ENCODE results near the gene LCE2C.
"Not testable (repeated sequence)": the region's sequence is repeated elsewhere in the genome, so short reads cannot be mapped to it uniquely, and the experiment has no call there.

LCE2C gene, protein sequence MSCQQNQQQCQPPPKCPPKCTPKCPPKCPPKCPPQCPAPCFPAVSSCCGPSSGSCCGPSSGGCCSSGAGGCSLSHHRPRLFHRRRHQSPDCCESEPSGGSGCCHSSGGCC

GRCh38 chr1:152674983-152675382 is at the start of gene LCE2C:
TSS of gene LCE2C (plus strand) at chr1:152675279. CDS start at chr1:152676016, 737 bp downstream.
- DNase-seq: not testable (repeated sequence)

GRCh38 chr1:152626744-152627143 is 48.3 kb upstream of the LCE2C start:
- no peak for DNase-seq

DNA sequence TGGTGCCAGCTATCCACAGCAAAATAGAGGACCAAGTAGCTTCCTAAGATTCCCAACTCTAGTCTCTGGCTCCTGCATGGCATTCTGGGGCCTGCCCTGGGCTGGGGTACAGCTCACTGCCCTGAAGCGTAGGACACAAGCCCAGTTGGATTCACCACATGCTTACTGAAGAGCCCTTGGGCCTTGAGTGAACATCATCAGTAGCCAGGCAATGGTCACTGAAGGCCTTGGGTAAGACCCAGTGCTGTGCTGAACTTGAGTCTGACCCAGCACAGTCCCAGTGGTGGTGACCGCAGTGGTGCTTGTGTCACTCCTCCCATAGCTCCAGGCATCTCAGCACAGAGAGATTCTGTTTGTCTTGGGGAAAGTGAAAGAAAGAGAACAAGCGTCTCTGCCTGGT is 44.5 kb upstream of the LCE2C start:
- DNase-seq: no peak

DNA sequence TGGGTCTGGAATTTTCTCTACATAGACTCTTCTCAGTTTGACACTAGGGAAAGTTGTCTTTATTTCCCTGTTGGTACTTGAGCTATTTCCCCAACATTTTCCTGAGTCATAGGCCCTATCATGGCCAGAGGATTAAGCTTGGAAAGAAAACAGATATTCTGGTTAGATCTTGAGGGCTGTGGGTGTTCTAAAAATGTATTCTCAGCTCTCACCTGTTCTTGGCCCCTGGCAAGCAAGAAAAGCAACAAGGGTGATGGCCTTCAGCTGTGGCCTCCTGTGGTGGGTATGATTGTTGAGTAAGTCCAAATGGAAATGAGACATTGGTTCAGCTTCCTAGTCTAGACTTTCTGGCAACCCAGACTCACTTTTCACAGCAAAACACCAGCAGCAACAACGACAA is 34.7 kb upstream of the LCE2C start:
- no peak for DNase-seq

DNA sequence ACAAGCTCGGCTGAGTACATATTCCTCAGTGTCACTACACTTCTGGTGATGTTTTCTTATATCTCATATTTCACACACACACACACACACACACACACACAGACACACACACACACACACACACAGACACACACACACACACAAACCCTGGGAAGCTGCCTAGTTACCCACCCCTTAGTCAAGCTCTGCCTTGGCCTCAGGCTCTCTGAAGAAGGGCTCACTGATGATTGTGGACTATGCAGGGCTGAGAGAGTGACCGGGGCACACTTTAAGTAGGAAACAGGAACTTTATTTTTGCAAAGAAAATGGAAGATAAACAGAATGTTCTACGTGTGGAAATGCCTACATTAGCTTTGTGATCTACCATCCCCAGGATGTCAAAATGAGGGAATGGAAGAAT is 31.1 kb upstream of the LCE2C start:
- no peak for DNase-seq

DNA sequence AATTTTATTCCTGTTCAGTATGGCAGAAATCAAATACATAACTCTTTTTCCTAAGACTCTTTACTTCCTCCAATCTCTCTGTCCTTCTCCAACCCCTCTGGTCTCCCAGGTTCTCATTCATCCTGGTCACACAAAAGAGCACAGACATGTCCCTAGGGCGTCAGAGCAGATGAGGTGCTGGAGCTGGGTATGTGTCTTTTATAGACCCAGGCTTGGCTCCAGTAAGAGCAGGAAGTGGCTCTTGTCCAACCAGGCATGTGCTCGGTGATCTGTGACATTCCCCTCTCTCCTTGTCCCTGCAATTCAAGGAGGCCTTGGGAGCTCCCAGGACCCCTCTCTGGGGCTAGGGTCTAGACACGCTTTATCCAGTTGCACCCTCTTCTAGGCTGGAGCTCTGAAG is 29.9 kb upstream of the LCE2C start:
- DNase-seq: no peak

GRCh38 chr1:152646656-152647055 is 28.4 kb upstream of the LCE2C start:
- no peak for DNase-seq

- peak; percentile 71 to 83 (median 78) for DNase-seq
These were observed 21.0 kb upstream of the LCE2C start for GRCh38 chr1:152654110-152654509.

DNA sequence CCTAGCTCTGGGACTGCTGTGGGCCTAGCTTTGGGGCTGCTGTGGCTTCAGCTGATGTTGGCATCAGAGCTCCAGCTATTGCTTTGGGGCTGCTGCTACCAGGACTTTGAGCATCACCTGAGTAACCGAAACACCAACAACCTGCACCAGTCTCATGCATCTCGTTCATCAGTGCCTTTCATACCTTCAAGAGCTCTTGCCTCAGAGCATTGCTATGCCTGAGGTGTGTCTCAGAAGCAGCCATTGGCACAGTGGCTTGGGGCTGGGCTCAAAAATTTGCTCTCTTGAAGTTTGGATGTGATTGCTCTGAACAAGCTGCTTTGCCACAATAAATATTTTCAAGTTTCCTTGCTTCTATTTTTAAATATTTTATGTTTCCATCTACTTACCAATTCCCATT is 18.6 kb upstream of the LCE2C start:
- no peak for DNase-seq

DNA sequence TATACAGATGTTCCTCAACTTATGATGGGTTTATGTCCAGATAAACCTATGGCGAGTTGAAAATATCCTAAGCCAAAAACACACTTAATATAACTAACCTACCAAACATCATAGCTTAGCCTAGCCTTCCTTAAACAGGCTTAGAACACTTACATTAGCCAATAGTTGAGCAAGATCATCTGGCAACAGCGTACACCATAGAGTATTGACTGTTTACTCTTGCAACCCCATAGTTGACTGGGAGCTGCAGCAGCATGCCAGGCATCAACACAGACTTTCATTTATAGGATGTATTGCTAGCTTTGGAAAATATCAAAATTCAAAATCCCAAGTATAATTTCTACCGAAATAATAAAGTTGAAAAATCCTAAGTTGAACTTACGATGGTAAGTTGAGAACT is 17.4 kb upstream of the LCE2C start:
- no peak for DNase-seq

- no peak for DNase-seq
These were observed 16.4 kb upstream of the LCE2C start for GRCh38 chr1:152658649-152659048.

DNA sequence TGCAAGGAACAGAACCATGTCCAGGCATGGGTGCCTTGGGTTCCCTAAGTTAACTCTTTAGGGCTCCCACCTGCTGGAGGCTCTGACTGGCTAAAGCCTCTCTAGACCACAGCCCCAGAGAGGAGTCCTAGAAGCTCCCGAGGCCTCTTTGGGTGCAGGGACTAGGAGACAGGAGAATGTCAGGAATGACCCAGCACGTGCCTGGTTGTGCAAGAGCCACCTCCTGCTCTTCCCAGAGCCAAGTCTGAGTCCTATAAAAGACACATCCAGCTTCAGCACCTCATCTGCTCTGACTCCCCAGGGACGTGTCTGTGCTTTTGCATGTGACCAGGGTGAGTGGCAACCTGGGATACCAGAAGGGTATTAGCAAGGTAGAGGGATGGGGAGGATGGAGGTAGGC is 12.0 kb upstream of the LCE2C start, which contains the start of gene LCE2D:
Gene LCE2D (plus strand): TSS at position 283 of the 400 bp plus-strand sequence. CDS start 726 bp downstream, outside the sequence.
- no peak for DNase-seq

DNA sequence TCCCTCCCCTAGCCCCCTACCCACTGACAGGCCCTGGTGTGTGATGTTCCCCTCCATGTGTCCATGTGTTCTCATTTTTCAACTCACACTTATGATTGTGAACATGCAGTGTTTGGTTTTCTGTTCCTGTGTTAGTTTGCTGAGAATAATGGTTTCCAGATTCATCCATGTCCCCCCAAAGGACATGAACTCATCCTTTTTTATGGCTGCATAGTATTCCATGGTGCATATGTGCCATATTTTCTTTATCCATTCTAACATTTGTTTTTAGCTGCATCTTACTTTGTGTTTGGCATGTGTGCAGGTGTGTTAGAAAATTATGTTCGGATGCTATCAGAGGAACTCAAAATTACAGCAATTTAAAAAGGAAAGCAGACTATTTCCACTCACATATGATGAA is 8.9 kb upstream of the LCE2C start:
- DNase-seq: not testable (repeated sequence)

DNA sequence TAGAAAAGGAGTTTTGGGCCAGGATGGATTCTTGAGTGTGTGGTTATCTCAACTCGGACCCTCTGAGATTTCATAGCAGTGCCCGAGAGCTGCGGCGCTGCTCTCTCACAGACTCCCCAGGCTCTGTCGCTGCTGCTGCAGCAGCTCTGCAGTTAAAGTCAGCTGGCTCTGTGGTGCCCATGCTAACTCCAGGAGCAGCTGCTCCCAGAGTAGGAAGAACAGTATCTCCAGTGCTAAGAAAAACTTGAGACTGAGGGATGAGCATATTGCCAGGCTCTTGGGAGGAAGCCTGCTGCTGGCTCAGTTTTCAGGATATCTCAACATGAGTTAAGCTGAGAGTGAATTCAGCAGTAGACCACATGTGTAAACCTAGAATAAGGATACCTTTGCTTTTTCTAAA is 7.4 kb upstream of the LCE2C start:
- no peak for DNase-seq

DNA sequence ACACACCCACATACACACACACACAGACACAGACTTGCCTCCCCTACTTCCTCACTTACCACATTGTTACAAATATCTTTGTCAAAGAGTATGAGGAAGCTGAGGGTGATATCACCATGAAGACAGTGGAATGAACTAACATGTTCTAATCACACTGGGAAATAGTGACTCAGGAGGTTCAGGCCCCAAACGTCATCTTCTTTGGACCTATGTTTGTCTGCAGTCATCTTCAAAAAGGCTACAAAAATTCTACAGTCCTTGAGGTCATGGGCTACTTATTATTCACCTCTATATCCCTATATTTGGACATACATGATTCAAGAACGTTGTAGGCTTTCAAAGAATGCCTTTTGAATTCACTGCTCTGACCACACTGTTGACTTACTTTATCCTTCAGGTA is 2.1 kb upstream of the LCE2C start:
- peak; percentile 2 to 28 (median 13) for DNase-seq

DNA sequence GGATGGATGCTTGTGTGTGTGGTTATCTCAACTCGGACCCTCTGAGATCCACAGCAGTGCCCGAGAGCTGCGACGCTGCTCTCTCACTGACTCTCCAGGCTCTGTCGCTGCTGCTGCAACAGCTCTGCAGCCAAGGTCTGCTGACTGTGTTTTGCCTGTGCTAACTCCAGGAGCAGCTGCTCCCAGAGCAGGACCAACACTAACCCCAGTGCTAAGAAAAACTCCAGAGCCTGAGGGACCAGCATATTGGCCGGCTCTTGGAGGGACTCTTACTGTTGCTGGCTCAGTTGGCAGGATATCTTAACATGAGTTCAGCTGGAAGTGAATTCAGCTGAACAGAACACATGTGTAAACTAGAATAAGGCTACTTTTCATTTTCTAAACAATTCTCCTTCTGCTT is 4.4 kb downstream of the LCE2C start:
- no peak for DNase-seq

DNA sequence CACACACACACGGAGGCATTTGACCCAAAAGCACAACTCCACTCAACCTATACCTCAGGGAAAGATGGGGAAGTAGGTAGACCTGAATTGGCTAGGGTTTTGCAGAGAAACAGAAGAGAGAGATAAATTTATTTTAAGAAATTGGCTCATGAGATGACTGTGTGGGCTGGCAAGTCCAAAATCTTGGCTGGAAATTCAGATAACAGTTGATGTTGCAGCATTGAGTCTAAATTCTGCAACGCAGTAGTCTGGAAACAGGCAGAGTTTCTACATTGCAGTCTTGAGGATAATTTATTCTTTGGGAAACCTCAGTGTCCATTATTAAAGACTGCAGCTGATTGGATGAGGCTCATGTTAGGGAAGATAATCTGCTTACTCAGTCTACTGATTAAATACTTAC is 6.5 kb downstream of the LCE2C start:
- DNase-seq: no peak

GRCh38 chr1:152683846-152684245 is 8.8 kb downstream of the LCE2C start:
- no peak for DNase-seq

DNA sequence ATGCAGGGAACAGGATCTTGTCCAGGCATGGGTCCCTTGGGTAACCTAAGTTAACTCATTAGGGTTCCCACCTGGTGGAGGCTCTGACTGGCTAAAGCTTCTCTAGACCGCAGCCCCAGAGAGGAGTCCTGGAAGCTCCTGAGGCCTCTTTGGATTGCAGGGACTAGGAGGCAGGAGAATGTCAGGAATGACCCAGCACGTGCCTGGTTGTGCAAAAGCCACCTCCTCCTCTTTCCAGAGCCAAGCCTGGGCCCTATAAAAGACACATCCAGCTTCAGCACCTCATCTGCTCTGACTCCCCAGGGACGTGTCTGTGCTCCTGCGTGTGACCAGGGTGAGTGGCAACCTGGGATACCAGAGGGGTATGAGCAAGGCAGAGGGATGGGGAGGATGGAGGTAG is 10.7 kb downstream of the LCE2C start, which contains the start of gene LCE2B:
Gene LCE2B (plus strand): TSS at position 301 of the 400 bp plus-strand sequence. CDS start 721 bp downstream, outside the sequence.
- DNase-seq: not testable (repeated sequence)

GRCh38 chr1:152697701-152698600 is 22.9 kb downstream of the LCE2C start, which contains the start of gene LCE2A:
TSS of gene LCE2A (plus strand) at chr1:152698345. CDS start at chr1:152698902, 557 bp downstream.
- DNase-seq: no peak

GRCh38 chr1:152699746-152700145 is 24.7 kb downstream of the LCE2C start:
- no peak for DNase-seq

- no peak for DNase-seq
These were observed 32.8 kb downstream of the LCE2C start, which contains the start of gene LCE4A for GRCh38 chr1:152707860-152708259. TSS of gene LCE4A (plus strand) at chr1:152708160. CDS start at chr1:152709076, 916 bp downstream.

DNA sequence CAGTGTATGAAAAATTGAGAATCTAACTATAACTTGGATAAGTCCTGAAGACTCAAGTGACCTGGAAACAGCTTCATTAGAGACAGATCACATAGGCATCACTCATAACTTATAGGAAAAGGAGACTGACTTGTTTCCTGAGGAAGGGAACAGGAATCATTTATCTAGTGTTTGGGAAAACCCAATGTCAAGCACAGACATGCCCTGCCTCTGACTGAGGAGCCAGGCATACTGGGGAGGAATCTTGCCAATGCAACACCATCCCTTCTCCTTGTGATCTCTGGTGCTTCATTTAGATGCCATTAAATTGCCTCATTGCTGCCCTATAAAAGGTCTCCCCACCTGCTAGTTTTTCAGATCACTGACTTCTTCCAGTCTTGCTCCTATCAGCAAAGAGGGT is 43.2 kb downstream of the LCE2C start:
- DNase-seq: no peak

DNA sequence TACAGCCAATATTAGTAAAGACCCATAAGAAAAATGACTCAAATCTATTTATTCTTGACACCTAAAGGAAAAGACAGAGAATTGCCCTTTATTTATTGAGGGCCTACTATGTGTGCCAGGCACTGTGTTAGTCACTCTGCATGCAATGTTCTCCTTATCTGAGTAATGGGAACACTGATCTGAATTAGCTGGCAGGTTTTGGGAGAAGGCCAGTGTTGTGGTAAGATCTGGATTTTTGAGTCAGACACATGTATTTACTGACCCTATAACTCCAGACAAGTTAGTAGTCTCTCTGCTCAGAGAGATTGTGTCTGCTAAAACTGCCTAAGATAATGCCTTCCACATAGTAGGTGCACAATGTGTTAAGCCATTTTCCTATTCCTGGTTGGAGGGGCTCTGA is 50.2 kb downstream of the LCE2C start:
- no peak for DNase-seq
